HG03060 (cell line): ENCODE results near the gene NAA15.
"Not testable (repeated sequence)": the region's sequence is repeated elsewhere in the genome, so short reads cannot be mapped to it uniquely, and the experiment has no call there.

Source experiments
- ATAC-seq: cut with Tn5 transposase; IDR thresholded peaks from one replicate; pipeline ENCODE4 v1.9.1; 2021; ENCODE audit warnings: low read depth, moderate number of reproducible peaks; ENCODE audit not compliant: unreplicated experiment

NAA15 gene

DNA sequence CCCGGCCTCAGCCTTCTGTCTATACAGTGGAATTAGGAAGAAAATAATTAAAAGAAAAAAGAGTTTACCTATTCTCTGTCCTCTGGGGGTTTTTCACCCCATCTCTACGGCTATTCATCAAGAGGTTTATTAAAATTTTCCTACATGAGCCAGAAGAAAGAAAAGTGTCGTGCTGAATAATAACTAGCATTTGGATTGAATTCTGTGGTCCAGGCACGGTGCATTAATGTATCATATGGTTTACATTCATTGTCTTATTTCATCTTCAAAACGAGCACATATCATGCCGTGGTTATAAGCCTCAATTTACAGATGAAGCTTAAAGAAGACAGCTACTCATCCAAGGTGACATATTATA lies 5.4 kb upstream of the NAA15 start:
- no peak for ATAC-seq

DNA sequence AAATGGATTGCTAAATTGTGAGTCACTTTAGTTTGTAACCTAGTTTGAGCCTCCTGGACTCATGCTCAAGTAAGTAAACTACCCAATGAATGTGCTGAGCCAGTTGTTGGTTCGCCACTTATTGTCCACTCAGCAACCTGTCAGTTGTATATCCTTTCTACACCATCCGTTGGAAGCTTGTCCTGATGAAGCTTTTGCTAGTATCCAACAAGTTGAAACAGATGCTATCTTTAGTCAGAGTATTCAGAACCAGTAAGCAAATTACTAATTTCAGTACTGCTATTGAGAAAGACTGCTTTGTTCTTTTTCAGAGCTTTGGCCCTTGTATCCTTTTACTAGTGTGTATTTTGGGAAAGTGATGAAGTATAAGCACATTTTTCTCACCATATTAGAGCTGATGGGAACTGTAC lies 4.3 kb upstream of the NAA15 start:
- ATAC-seq: no peak

DNA sequence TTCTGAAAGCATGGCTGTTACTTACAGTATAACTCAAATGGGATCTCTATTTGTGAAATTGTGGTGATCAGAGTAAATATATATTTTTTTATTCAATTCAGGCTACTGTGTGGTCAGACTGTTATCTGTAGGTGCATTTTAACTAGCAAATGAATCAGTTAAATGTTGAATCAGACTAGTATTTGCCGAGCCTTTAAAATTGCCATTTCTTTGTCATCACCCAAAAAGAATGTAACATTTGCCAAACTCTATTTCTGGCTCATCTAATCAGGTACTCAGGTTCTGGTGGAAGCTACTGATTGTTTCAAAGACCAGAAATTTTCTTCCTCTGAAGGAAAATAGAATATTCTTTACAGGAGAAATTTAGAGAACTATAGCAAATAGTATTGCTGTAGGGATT lies 1.8 kb upstream of the NAA15 start:
- ATAC-seq: no peak

DNA sequence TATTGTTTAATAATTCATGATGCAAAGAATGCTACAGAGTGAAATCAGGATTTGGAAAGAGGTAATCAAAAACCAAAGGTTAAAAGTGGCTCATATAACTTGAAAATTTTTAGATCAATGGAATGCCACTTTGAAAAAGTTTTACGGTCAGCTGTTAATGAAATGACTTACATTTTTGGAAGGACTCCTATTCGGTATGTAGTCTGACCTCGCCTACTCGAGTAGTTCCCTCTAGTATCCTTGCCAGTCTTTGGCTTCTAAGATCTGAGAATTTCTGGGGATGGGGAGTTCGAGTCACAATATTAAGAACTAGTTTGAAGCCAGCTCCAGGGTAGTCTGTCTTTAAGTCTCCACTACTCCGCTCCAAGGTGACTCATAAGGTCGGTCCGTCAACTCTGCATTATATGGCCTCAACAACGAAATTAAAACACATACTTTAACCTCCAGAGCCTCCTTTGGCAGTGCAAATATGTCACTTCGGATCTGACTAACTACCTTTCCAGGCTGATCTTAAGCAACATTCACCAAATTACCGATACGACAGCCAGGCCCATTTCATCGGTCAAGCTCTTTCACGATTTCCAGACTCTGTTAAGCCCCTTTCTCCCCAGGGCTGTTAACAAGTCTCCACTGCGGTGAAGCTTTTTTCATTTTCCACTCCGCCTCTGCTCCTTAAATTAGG lies 733 bp upstream of the NAA15 start:
- peak; percentile 1 for ATAC-seq

DNA sequence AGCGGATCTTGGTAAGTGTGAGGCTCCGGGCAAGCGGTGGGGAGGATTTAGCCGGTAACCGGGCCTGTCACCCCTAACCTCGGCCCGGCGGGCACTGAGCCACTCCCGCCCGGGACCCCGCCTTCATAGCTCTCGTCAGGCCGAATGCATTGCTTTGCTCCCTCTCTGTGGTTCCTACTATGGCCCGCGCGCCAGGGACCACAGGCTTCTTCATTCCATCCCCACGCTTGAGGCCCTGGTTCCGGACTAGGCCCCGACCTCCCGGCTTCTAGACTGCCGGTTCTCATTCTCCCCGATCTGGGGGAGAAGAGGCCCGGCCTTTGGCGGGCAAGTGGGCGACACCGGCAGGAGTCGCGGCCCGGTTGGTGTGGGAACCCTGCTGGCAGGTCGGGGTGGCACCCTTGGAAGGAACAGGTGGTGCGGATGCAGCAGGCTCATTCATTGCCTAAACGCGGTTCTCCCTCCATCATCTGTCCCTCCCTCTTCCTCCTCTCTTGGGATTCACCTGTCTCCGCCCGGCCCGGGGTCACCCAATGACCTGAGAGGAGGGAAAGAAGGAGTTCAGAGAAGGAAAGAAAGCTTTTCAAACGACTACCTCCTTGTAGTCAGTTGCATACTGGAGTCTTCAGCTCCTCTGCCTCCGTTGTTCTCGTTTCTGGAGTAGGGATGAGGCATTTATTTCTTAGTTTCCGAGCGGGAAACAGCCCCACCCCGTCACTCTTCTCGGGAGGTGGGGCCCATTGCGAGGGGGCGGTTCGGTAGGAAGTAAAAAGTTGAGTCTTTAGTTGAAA lies 711 bp downstream of the NAA15 start, which contains the start of gene NDUFC1:
NDUFC1 (minus strand) TSS at position 657 of the 791 bp plus-strand sequence. CDS start 6,679 bp downstream, outside the sequence.
- ATAC-seq: peak; percentile 25

- no peak for ATAC-seq
These were observed 3.6 kb downstream of the NAA15 start for GRCh38 chr4:139304920-139305319.

- ATAC-seq: no peak
These were observed 10.6 kb downstream of the NAA15 start for GRCh38 chr4:139311909-139312308.

GRCh38 chr4:139312552-139313332 lies 11.4 kb downstream of the NAA15 start:
- no peak for ATAC-seq

DNA sequence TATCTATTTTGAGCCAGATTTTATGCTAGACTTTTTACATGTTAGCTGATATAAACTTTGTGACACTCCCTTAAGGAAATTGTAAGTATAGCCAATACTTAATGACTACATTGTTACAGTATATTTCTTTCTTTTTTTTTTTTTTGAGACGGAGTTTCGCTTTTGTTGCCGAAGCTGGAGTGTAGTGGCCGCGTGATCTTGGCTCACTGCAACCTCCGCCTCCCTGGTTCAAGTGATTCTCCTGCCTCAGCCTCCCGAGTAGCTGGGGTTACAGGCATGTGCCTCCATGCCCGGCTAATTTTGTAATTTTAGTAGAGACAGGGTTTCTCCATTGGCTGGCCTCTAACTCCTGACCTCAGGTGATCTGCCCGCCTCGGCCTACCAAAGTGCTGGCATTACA lies 12.1 kb downstream of the NAA15 start:
- not testable (repeated sequence) for ATAC-seq

DNA sequence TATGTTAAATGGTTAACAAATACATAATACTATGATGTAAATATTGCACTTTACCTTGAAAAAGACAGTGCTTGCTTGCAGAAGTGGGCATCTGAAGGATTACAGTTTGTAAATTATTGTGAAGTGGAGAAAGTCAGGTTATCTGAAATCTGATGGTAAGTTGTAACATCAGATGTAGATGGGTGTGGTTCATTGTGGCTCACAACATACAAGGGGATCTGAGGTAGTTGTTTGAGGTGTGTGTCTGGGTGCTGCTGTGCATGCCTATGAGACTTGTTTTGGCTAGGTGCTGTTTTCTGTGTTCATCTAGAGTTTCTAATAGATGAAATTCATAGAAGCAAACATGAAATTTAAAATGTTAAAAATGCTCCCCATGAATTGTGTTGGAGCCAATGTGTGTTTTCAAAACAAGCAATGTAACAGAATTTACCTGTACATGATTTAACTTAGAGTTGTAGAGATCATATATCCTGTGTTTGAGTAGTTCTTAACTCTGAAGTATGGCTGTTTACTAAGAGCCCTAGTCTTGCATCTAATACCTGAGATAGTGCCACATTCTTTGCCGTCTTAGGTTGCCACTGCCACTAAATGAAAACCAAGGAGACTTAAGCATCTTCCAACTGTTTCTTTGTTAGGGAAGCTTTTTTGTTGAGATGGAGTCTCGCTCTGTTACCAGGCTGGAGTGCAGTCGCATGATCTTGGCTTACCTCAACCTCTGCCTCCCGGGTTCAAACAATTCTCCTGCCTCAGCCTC lies 12.9 kb downstream of the NAA15 start:
- ATAC-seq: no peak

DNA sequence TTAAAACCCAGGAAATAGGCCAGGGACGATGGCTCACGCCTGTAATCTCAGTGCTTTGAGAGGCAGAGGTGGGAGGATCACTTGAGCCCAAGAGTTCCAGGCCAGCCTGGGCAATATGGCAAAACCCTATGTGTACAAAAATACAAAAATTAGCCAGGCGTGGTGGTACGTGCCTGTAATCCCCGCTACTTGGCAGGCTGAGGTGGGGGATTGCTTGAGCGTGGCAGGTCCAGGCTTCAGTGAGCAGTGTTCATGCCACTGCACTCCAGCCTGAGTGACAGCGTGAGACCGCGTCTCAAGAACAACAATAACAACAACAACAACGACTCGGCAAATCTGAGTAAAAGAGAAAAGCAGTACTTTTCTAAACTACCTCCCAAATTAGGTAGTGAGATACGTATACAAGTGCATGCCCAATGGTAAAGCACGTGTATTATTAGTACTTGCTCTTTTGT lies 13.9 kb downstream of the NAA15 start:
- peak; percentile 55 for ATAC-seq

- no peak for ATAC-seq
These were observed 15.4 kb downstream of the NAA15 start for GRCh38 chr4:139316733-139317132.

DNA sequence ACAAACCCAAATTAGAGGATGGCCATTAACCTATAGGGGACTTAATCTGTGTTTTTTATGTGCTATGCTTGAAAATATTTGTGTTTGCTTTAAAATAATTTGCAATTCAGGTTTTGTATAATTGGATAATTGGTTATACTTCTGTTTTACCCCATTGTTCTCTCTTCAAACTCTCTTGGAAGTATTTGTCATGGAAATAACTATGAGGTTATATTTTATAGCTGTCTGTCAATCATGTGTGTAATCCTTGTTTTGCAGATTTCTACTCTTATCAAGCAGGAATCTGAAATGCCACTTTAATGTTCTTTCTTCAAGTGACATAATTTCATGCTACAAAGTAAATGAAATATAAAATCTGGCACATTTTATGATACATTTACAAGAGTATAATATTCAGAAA lies 16.3 kb downstream of the NAA15 start:
- ATAC-seq: no peak

- no peak for ATAC-seq
These were observed 18.3 kb downstream of the NAA15 start for GRCh38 chr4:139319571-139319970.

DNA sequence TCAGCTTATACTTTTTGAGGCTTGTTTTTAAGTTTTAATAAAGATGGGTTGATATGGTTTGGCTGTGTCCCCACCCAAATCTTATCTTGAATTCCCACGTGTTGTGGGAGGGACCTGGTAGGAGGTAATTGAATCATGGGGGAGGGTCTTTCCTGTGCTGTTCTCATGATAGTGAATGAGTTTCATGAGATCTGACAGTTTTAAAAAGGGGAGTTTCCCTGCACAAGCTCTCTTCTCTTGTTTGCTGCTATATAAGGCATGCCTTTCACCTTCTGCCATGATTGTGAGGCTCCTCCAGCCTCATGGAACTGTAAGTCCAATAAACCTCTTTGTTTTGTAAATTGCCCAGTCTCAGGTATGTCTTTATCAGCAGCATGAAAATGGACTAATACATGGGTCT lies 20.8 kb downstream of the NAA15 start:
- ATAC-seq: not testable (repeated sequence)

DNA sequence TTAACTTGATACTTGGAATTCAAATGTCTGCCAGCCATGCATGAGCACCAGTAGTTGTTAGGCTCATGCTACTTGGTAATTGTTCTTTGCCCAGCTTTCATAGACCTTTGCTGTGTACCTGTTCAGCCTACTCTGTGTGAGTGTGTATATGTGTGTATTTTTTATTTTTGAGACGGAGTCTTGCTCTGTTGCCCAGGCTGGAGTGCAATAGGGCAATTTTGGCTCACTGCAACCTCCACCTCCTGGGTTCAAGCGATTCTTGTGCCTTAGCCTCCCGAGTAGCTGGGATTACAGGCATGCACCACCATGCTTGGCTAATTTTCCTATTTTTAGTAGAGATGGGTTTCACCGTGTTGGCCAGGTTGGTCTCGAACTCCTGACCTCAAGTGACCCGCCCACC lies 21.2 kb downstream of the NAA15 start:
- not testable (repeated sequence) for ATAC-seq

DNA sequence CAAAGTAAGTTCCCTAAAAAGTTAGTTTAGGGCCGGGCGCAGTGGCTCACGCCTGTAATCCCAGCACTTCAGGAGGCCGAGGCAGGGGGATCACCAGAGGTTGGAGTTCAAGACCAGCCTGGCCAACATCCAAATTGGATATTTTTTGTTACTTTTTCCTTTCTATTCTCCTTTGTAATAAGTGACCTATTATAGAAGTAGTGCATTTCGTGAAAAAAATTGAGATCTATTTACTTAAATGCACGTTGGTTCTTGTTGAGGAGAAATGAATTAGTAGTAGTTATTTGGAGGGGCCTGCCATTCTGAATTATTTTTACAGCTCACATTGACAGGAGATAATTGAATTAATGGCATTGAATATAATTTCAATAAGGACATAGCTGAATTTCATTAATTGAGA lies 23.3 kb downstream of the NAA15 start:
- no peak for ATAC-seq

DNA sequence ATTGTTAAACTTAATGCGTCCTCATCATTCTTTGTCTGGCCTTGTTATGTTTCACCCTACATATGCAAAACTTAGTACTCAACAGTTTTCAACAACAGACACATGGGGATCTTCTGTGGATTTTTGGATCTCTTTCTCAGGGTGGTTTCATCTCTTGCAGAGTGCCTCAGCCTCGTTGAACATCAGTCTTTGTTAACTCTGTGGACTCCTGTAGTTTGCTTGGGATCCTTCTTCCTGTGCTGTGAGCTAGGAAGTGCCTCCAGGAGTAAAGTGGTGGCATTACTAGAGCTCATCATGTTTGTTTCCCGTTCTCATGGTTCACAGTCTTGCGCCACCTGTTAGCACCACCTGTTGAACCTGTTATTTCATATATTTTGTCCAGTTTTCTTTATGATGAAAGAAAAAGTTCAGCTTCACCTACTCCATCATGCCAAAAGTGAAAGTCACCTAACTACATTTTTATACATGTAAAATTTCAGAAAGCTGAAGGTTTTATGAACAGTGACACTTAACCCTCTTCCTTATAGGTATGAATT lies 28.4 kb downstream of the NAA15 start:
- ATAC-seq: no peak

GRCh38 chr4:139330283-139330682 lies 29.0 kb downstream of the NAA15 start:
- ATAC-seq: no peak

- no peak for ATAC-seq
These were observed 29.9 kb downstream of the NAA15 start for GRCh38 chr4:139331185-139331584.
